ENCODE data around the gene ANKRD13C.

DNA sequence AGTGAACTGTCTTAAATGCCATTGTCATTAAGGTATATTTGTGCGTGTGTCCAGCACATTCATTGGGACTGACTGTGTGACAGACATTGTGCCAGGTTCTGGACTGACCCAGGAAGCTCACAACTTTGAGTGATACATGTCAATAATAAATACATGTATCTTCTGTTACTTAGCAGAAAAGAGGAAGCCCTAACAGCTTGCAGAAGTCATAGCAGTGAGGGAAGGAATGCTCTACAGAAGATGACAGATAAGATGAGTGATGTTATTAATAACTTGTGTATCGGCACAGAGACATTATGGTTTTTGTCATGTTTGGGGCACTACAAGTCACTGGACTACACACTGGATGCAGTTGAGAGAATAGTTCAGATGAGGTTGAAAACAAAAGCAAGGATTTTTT is 134.5 kb downstream of the ANKRD13C start:
- TF ChIP-seq FOXJ3 (CRISPR knock-in tag; IDR thresholded peaks at IDR 0.05) (no peak), CHD2 (IDR thresholded peaks at IDR 0.05; ENCODE audit: low read length, partially characterized antibody) (no peak), CTCF (IDR thresholded peaks at IDR 0.05) (no peak), EP300 (IDR thresholded peaks at IDR 0.05; ENCODE audit: borderline replicate concordance in 1 of 2, low read depth in 1 of 2, low read length in 1 of 2) (no peak)
